GM18502 (cell line): ENCODE results near the gene HOXA5.

Source experiments
- ATAC-seq: cut with Tn5 transposase; IDR thresholded peaks from one replicate; pipeline ENCODE4 v1.9.1; 2021; ENCODE audit warnings: mild to moderate bottlenecking; ENCODE audit not compliant: unreplicated experiment, poor library complexity

The HOXA5 gene

DNA sequence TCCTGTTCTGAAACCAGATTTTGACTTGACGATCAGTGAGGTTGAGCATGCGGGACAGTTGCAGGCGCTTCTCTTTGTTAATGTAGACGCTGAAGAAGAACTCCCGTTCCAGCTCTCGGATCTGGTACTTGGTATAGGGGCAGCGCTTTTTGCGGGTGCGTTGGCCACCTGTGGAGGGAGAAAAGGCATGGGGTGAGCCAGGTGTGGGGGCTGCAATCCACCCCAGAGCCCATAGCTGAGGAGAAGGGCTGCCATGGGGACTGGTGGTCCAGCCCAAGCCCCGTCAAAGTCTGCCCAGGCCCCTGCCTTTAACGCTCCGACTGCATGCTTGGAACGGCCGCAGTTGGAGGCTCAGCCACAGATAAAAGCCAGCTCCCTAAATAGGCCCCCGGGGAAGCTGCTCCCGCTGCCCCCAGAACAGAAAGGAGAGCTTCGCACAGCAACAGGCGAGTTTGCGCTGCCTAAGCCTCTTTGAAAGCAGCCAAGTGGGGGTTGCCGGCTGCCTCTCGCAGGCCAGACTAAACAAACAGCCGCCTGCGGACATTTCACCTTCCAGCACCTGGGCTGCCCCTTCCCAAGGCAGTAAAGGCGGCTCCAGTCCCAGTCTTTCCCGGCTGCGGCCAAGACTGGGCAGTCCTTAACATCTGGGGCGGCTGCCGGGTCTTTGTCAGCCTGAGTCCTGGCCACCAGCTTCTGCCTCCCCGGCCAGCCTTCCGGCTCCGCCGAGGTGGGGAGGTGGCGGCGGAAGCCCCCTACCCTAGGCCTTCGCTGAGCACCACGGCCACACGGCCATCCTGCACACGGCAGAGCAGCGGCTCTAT, 39.6 kb upstream of the HOXA5 start:
- no peak for ATAC-seq

DNA sequence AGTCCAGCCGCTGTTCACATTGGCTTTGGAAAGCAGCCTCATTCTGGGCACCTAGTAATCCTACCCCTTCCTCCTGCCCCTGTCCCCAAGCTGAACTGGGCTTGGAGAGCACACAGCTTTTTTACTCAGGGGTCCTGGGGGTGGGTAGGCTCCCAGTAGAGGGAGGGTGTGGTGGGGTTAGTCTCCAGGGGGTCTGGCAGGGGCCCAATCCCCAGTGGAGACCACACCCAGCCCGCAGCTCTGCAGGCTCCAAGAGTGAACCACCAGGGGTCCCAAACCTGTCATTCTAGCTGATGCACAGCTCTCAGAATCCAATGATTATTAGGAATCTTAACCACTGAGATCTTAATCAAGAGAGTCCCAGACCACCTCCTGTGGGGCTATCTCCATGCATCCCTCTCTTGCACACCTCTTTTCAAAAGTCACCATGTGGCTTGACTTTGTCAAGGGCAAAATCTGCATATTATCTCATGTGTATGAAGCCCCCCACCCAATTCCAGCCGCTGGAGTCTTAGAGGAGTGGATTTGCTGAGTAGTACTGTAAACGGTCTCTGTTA, 38.9 kb upstream of the HOXA5 start:
- ATAC-seq: no peak

DNA sequence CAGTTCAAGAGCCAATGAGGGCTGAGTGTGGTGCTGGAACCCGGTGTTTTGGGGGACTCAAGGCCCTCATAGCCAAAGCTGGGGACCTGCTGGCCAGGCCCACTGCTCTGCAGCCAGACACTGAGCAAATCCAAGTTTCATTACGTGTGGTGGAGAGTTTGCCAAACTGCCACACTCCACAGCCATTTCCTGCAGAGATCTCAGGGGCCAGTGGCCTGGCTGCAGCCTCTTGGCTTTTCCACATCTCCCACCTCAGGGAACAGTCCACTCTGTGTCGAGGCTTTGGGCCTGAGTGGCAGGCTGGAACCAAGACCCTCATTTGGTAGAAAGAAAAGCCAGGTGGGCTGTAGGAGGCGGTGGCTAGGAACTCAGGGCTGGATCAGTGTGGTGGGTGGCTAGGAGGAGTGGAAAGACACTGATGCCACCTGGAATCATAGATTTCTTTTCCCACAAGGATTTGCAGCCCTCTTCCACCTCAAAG, 38.4 kb upstream of the HOXA5 start:
- ATAC-seq: no peak

DNA sequence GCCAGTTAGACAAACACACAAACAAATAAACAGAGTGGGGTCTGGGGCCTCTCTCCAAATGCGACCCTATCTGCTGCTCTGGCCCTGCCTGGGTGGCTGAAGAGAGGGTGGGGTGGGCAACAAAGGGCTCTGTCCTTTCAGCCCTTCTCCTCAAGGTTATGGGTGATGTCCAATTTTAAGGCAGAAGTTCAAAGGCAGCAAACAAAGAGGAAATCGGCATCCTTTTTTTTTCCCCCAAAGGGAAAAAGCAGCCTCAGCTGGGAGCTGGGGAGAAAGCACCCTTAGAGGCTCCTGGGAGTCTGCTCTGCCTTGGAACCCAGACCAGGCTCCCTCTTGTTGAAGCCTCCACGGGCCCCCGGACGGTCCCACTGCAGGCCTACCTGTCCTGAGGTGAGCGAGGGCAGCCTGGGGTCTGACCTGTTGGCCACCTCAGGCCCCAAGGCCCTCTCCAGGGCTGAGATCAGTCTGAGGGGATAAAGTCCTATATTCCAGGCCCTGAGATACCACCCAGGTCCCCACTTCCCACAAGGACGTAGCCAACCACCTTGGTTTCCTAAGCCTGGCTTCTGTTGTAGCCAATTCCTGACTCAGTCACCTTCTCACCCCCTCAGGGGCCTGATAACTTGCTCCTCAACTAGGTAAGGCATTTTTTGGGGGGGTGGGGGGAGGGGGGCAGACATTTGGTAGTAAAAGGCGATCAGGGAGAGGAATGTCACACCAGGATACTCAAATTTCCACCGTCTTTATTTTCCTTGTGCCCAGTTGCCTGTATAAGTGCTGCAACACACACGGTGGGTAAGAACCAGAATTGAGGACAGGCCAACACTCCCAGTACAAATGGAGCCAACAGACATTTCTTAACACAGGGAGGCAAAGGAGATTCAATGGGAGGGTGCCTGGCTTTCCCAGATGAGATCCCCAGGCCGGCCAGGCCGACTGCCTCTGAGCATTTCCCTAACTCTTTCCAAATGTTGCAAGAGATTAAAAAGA, 37.2 kb upstream of the HOXA5 start:
- no peak for ATAC-seq

DNA sequence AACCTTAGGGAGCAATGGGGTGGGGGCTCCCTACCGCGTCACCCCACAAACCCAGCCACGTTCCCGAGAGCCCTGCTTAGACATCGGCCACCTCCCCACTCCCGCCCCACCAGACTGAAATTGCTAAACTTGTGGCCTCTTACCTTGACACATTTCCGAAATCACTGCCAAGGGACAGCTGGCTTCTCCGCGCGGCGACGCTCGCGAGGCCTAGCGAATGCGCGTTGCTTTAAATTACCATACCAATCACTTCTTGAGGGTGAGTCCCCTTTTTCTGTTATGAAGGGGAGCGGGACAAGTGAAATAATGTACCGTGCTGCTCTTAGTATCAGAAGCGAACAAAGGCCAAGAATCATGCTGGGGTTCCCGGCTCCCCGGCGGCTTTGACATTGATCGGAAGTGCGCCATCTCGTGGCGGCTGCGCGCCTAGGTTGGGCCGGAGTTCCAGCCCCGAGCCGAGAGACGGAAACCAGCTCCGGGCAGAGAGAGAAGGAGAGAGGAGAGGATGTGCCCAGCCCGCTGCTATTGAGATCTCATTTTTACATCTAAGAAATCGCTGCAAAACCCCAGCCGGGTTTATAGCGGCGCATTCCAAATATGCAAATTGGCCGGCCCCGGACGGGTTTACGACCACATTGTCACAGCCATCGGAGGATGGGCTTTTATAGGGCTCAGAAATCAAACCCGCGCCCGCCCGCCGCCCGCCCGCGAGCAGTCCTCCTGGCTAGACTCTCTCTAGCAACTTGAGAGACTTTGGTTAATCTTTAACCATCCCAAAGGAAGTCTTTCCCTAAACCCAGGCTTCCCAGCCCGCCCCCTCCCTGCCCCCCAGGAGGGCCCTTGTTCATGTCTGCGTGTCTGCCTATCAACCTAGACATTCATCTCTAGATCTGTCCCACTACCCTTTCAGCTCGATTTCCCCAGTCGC, 36.3 kb upstream of the HOXA5 start:
- no peak for ATAC-seq

DNA sequence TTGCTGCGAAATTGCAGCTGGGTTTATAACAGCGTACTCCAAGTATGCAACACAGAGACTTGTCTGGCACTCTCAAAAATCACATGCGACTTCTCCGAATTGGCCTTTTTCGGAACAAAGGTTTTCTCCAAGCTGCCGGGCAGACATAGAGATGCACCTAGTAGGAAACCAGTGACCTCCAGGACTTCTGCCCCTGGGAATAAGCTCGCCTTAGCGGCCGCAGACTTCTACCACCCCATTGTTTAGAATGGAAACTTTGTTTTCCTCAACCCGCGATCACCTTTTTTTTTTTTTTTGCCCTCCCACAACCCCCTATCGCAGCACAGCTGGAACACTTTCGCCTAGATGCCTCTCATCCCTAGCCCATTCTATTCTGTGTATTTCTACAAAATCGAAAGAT, 35.5 kb upstream of the HOXA5 start:
- no peak for ATAC-seq

DNA sequence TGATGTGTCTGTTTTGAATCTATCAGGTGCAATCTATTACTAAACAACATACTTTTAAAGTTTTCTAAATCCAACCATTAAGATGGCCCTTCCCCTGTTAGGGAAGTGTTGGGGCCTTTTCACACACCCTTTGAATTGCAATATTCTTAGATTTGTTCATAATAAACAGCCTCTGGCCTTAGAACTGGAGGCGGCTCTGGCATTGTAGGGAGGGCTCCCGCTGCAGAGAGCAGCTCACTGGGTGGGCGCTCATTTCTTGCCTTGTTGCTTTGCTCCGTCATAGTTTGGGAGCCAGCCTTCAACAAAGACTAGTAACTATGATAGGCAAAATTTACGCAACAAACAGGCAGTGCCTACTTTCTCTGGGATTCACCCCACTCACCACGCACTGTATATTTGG, 34.9 kb upstream of the HOXA5 start:
- no peak for ATAC-seq

DNA sequence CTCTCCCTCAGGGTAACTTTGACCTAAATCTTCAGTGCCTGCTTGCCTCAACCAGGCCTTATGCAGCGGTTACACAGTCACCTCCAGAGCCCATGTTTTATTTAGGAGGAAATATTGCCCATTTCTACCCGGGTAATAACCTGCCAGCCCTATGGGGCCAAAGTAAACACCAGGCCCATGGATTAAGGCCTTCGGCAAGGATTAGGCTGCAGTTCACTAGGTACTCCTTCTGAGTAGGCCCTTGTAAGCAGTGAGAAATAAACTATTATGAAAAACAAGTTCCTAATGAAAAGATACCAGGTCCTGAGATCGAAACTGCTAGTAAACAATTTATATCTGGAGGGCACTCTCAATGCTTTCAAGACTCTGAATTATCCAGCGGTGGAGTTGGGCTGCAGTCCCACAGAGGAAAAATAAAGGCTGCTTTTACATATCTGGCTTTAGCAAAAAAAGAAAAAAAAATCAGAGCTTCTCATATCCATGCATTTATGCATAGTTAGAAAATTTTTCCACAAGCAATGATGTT, 34.4 kb upstream of the HOXA5 start:
- ATAC-seq: no peak

DNA sequence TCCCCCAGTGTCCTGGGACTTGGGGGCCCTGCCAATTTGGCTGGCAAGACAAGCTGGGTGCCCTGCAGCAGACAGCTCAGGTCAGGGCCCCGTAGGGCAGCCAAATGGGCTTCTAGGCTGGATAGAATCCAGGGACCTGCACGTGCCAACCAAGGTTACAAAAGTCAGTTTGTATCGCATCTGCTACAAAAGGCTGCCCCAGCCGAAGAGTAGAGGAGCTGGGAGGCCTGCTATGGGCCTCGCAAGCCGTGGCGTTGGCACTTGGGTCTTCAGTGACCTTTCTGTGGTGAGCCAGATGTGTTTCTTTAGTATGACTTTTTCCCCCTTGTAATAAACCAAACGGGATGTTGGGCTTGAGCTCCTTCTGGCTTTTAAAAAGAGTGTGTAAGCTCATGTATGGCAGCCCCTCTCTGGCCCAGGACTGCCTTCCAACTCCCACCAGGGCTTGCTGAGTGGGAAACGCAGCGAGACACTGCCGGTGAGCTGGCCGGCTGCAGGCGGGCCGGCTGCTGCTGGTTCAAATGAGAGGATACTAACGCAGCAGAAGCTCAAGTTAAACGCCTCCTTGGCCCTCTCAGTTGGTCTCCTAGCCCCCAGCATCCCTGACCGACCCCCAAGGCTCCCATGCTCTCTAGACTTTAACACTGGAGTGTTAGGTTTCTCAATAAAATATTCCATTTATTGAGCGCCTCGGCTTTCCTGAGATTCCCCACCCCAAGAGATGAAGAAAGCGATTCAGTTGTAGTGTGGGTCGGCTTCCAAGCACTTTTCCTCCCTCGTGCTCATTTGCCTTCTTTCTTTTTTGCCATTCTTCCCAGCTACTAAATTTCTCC, 33.7 kb upstream of the HOXA5 start:
- no peak for ATAC-seq

DNA sequence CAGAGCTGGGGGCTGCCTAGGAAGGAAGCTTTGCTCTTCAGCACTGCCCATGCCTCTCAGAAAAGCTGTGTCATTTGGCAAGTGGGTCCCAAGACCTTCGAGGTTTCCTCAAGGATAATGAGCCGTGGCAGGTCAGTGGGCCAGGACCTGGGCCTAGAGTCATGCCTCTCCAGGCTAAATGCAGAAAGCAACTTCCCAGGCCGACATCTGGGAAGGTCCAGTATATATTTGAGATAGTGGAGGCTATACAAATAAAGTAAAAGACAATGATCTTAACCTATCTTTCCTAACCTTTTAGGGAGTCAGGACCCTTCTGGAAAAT, 33.0 kb upstream of the HOXA5 start:
- no peak for ATAC-seq

DNA sequence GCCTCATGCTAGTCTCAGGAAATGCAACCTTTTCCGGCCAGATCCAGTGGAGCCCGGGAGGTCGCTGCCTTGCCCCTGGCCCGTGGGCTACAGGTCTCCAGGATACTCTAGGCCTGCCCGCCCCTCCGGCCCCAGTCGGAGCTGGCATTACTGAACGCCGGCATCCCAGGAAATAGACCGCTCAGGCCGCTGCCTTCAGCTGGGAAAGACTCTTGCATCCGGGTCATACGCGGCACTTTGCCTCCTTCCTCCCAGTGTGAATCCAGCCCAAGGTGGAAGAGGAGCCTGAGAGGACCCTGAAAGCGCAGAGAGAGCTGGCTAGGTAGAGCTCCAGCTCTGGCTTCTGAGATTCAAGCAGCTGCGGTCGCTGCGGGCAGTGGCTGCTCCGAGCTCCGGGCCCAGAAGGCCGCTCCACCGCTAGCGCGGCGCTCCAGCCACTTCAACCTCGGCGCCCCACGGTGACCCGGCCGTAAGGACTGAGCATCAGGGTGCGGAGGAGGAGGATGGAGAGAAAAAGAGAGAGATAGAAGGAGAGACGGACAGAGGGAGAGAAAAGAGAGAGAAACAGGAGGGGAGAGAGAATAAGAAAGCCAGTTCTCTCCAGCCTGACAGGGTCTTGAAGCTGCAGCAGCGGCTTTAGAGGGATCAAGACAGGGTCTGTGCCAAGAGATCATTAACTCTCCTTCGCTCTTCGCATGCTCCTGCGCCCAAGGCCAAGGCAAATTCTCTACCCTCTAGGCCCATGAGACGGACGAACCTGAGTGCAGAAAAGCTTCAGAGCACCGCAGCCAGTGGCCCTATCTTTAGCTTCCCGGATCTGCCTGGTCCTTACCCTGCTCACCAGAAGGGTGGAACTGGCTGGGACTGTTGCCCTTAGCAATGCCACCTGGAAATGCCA, 32.4 kb upstream of the HOXA5 start:
- ATAC-seq: no peak

DNA sequence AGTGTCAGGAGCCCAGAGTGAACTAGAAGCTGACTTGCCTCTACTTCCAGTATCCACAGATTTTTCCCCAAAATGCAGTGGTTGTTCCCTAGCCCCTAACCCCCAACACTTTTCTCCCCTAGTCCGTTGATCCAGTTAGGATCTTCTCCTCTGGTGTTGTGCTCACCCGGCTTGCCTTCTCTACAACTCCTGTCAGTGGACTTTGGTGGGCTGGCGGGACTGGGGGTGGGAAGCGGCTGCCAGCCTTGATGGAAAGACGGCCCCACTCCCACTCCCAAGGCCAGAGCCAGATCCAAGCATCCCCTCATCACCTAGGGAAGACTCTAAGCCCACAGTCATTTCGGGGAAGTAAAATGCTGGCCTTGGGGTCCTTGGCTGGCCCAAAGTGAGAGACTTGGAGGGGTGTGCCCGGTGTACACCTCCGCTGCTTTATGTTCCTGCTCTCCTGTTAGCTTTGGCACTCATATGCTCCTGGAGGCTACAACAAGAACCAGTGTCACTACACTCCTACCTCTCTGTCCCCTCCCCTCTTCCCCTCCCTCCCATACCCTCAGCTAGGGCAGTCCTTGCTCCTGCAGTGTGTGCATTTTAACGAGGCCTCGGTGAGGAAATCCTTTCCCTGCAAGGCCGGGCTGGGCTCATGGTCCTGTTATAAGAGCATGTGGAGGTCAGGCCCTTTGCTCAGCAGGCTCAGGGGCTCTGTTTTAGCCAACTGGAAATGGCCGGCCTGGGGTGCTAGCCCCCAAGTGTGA, 31.6 kb upstream of the HOXA5 start:
- no peak for ATAC-seq

DNA sequence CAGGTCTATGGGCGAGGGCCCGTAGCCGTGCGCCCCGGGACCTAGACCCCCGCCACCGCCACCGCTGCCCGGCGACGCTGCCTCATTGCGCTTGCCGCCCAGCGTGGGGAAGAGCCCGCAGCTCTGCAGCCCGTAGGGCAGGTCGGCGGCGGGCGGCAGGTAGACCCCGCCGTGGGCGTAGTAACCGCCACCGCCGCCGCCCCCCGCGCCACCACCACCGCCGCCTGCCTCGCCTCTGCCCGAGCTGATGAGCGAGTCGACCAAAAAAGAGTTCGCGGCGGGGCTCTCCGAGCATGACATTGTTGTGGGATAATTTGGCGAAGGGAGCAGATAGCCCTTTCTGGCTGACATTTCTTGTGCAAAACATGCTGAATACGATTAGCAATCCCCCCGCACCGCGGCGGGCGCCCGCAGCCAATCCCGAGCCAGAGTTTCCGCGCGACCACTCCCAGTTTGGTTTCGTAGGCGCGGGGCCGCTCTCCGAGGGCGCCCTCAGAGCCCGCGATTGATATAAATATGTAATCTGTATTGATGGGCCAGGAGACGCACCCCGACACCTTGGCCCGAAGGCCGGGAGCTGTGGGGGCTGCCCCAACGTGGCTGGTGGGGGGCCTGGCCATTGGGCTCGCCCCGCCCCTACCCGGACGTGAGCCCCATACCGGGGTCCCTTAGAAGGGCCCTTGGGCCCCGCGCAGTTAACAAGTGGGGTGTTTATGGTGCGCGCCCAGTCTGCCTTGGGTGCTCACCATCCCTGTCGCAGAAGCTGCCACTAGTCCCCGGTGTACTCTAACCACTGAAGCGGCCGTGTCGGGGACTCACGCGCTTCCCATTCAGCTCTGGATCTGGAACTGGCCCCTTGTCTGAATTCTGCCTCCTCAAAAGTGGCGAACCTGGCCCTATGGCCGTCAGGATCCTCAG, 30.7 kb upstream of the HOXA5 start, which contains the start of gene HOXA10:
HOXA10 (minus strand) TSS at position 365 of the 918 bp plus-strand sequence; CDS start at position 351, 14 bp downstream.
- ATAC-seq: no peak

DNA sequence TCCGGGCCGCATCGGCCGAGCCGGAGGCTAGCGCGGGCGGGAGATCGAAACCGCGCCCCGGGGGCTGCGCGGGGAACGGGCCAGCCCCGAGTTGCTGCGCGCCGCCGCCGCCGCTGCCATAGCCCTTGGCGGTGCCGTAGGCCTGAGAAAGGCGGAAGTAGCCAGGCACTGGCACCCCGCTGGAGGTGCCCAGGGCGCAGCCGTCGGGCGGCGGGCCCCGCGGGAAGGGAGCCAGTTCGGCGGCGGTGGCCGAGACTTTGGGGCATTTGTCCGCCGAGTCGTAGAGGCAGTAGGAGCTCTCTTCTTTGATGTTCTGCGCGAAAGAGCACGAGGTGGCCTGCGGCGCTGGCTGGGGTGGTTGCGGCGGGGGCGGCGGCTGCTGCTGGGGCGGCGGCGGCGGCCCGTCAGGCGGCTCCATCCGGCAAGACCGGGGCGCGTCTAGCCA, 30.1 kb upstream of the HOXA5 start:
- ATAC-seq: no peak

DNA sequence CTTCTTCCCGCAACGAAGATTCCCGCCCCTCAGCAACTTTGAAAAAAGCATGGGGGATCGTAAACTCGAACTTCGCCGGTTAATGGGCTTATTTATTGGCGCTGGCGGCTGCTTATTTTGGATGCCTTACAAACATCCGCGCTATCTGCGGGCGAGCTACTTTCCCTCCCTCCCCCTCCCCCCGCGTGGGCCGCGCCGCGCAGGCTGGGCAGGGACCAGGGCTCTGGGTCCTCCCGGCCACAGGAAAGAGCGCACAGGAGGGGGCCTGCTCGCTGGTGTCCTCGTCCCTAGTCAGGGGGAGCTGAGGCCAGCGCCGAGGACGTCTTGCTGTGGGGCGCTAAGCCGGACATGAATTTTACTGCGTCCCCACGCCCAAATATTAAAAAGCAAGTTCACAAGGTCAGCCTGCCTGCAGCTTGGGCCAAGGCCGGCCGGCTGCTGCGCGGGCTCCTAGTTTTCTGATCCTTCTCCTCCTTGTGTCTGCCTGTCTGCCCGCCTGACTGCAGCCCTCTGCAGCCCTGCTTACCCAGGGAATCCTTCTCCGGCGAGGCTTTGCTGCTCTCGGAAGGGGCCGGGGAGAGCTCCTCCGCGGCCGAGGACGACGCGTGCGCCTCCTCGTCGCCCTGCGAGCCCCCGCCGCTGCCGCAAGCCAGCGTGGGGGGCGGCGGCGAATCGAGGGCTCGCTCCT, 29.5 kb upstream of the HOXA5 start:
- ATAC-seq: no peak
